Measurements from ENCODE around the gene NOX3.

DNA sequence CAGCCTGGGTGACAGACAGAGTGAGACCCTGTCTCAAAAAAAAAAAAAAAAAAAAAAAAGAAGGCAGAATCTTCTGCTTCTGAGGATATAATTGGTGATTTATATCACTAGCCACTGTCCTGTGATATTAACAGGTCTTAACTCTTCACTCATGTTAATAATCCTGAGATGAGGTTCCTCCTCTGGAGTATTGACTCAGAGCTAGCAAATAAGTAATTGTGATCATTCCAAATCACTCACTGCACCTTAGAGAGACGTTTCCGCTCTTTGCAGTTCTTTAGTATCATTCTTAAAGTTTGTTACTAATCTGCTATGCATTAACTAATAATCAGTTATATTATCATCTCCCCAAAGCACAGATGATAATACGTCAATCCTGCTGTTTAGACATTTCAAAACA lies 41.6 kb upstream of the NOX3 start:
- TF ChIP-seq CTCF (IDR thresholded peaks at IDR 0.05 in 8 of 11, conservative IDR thresholded peaks at IDR 0.05 in 3 of 11) (no peak), POLR2A (IDR thresholded peaks at IDR 0.05) (no peak)
